Stomach smooth muscle (tissue), 2 donors: ENCODE results near the gene KLHL29.

Source experiments
- H3K27ac ChIP-seq: one replicate; pipeline ENCODE4 v1.7.0; 2013; ENCODE audit warnings: mild to moderate bottlenecking, low read length, inconsistent platforms
- H3K27me3 ChIP-seq, 2 donors: one replicate each; pipeline ENCODE4 v1.7.0; 2013; ENCODE audit warnings: low read length in 2 of 2; ENCODE audit not compliant: insufficient read depth in 2 of 2, control insufficient read depth in 1 of 2
- H3K36me3 ChIP-seq, 2 donors: one replicate each; pipeline ENCODE4 v1.7.0; 2013; ENCODE audit warnings: low read length in 2 of 2; ENCODE audit not compliant: control insufficient read depth in 2 of 2, insufficient read depth in 2 of 2
- H3K4me1 ChIP-seq: one replicate; pipeline ENCODE4 v1.7.0; 2013; ENCODE audit warnings: low read length; ENCODE audit not compliant: control insufficient read depth, insufficient read depth
- H3K4me3 ChIP-seq, 2 donors: one replicate each; pipeline ENCODE4 v1.7.0; 2013; ENCODE audit warnings: low read length in 2 of 2
- H3K9ac ChIP-seq, 2 donors: one replicate each; pipeline ENCODE4 v1.7.0; 2013; ENCODE audit warnings: low read length in 2 of 2, mild to moderate bottlenecking in 1 of 2
- H3K9me3 ChIP-seq, 2 donors: one replicate each; pipeline ENCODE4 v1.7.0; 2013; ENCODE audit warnings: low read length in 2 of 2; ENCODE audit not compliant: control insufficient read depth in 2 of 2
- donor health status: healthy.
- donor health status: Pancreatic carcinoma.

KLHL29 gene

DNA sequence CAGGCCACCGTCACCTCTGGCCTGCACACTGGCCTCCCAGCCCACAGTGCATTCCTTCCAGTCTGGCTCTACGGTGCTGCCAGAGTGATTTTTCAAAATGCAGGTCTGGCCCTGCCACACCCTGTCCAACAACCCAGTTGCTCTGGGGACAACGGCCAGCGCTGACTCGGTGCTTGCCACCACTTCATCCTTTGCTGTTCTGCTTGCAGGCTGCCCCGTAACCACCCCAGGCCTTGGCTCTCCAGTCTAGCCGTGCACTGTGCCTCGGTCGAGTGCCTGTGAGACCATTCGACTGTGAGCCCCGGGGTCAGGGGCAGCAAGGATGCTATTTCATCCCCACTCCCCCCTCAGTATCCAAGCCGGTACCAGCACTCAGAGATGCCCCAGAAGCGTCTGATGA lies 262.6 kb downstream of the KLHL29 start:
- Histone ChIP-seq H3K36me3 (peaks cover 14 to 25% of the 10 kb centered on the region in 2 donors), H3K9me3 (no peaks in the 10 kb centered on the region), H3K27me3 (no peaks in the 10 kb centered on the region), H3K4me1 (peaks cover 7% of the 10 kb centered on the region), H3K27ac (no peak overlapping the region), H3K4me3 (no peak overlapping the region), H3K9ac (no peak overlapping the region)

GRCh38 chr2:23649303-23649702 lies 264.3 kb downstream of the KLHL29 start:
- H3K27me3 ChIP-seq: no peaks in the 10 kb centered on the region
- H3K9ac ChIP-seq: no peak overlapping the region
- H3K36me3 ChIP-seq: peaks cover 8 to 20% of the 10 kb centered on the region in 2 donors
- H3K4me3 ChIP-seq: no peak overlapping the region
- H3K4me1 ChIP-seq: peaks cover 7% of the 10 kb centered on the region
- no peaks in the 10 kb centered on the region for H3K9me3 ChIP-seq
- no peak overlapping the region for H3K27ac ChIP-seq

GRCh38 chr2:23649819-23650218 lies 264.8 kb downstream of the KLHL29 start:
- Histone ChIP-seq H3K9me3 (no peaks in the 10 kb centered on the region), H3K4me1 (peaks cover 7% of the 10 kb centered on the region), H3K27me3 (no peaks in the 10 kb centered on the region), H3K27ac (no peak overlapping the region), H3K4me3 (no peak overlapping the region), H3K36me3 (peaks cover 8 to 18% of the 10 kb centered on the region in 2 donors), H3K9ac (no peak overlapping the region)

- Histone ChIP-seq H3K36me3 (peaks cover 8 to 21% of the 10 kb centered on the region in 2 donors), H3K27me3 (no peaks in the 10 kb centered on the region), H3K9me3 (no peaks in the 10 kb centered on the region), H3K4me1 (peaks cover 10% of the 10 kb centered on the region), H3K4me3 (no peak overlapping the region), H3K9ac (no peak overlapping the region), H3K27ac (no peak overlapping the region)
Measured at GRCh38 chr2:23651187-23652080, 266.5 kb downstream of the KLHL29 start.

GRCh38 chr2:23653326-23653725 lies 268.3 kb downstream of the KLHL29 start:
- peaks cover 3 to 15% of the 10 kb centered on the region in 2 donors for H3K36me3 ChIP-seq
- no peaks in the 10 kb centered on the region for H3K9me3 ChIP-seq
- no peak overlapping the region for H3K4me3 ChIP-seq
- no peak overlapping the region for H3K27ac ChIP-seq
- H3K27me3 ChIP-seq: no peaks in the 10 kb centered on the region
- H3K4me1 ChIP-seq: peaks cover 10% of the 10 kb centered on the region
- H3K9ac ChIP-seq: no peak overlapping the region

- peaks cover 1 to 14% of the 10 kb centered on the region in 2 donors for H3K36me3 ChIP-seq
- H3K27me3 ChIP-seq: no peaks in the 10 kb centered on the region
- no peak overlapping the region for H3K27ac ChIP-seq
- no peak overlapping the region for H3K4me3 ChIP-seq
- no peaks in the 10 kb centered on the region for H3K9me3 ChIP-seq
- peaks cover 8% of the 10 kb centered on the region for H3K4me1 ChIP-seq
- H3K9ac ChIP-seq: no peak overlapping the region
Measured at GRCh38 chr2:23654756-23655155, 269.8 kb downstream of the KLHL29 start.

DNA sequence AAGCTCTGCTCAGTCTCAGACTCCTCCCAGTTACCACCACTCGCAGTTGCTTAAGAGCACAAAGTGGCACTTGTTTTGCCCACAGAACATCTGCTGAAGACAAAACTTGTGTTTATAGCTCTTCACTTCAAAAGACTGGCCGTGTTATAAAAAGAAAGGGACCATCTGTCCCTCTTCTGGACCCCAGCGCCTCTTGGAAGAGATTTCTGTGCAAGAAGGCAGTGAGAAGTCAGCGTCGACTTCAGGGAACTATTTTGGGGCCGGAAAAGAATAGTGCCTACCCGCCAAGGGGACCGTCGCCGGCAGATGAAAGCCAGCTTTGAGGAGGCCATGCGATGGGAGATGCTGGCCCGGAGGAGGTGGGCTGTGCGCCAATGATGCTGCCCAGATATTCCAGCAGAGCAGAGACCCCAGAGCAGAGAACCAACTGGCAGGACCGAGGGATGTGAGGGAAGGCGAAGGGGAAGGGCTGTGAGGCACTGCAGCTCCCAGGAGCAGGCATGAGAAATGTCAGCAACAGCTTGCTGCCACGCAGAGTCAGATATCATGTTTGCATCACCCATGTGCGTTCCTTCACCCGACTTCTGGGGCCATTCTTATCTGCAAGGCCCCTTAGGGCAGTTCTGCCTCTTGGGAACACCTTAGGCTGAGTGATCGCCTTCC lies 271.1 kb downstream of the KLHL29 start:
- Histone ChIP-seq H3K4me3 (no peak overlapping the region), H3K9ac (no peak overlapping the region), H3K27me3 (no peaks in the 10 kb centered on the region), H3K27ac (no peak overlapping the region), H3K9me3 (no peaks in the 10 kb centered on the region), H3K4me1 (peaks cover 6% of the 10 kb centered on the region), H3K36me3 (peaks cover 0 to 11% of the 10 kb centered on the region in 2 donors)

DNA sequence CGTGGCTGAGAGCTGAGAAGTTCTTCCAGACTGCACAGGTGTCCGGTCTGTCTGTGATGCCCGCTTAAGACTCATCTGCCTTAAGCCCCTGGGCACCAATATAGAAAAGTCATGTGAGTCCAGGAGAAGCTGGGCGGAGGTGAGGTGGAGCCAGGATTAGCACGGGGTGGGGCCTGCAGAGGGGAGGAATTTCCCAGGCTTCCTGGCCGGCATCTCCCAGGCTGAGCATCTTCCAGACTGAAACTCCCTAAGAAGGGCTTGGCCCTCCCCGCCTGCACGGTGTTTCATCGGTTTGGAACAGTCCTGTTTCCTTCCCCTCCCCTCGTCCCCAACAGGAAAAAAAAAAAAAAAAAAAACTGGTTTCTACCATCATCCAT lies 271.6 kb downstream of the KLHL29 start:
- Histone ChIP-seq H3K4me1 (peaks cover 3% of the 10 kb centered on the region), H3K9ac (no peak overlapping the region), H3K4me3 (no peak overlapping the region), H3K27me3 (no peaks in the 10 kb centered on the region), H3K36me3 (peaks cover 0 to 8% of the 10 kb centered on the region in 2 donors), H3K9me3 (no peaks in the 10 kb centered on the region), H3K27ac (no peak overlapping the region)

DNA sequence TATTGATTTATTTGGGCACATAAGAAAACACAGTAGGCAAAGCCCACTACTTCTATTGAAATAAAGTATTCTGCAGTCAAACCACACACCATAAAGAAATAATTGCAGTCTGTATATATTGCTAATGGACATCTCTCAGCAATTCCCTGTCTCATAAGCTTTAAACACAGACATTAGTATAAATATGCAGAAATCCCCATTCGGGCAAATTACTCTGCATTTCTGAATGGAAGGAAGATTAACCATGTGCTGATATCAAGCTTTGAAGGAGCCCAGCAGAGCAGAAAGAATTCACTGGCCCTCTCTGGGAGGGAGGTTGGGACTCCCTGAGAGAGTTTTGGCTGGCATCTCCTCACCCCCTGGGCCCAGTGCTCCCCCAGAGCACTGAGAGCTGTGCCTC lies 272.4 kb downstream of the KLHL29 start:
- no peaks in the 10 kb centered on the region for H3K9me3 ChIP-seq
- no peak overlapping the region for H3K9ac ChIP-seq
- H3K4me1 ChIP-seq: peaks cover 3% of the 10 kb centered on the region
- peaks cover 0 to 7% of the 10 kb centered on the region in 2 donors for H3K36me3 ChIP-seq
- H3K27me3 ChIP-seq: no peaks in the 10 kb centered on the region
- H3K27ac ChIP-seq: no peak overlapping the region
- no peak overlapping the region for H3K4me3 ChIP-seq

GRCh38 chr2:23657934-23658333 lies 273.0 kb downstream of the KLHL29 start:
- Histone ChIP-seq H3K4me1 (peaks cover 3% of the 10 kb centered on the region), H3K27me3 (no peaks in the 10 kb centered on the region), H3K27ac (no peak overlapping the region), H3K9ac (no peak overlapping the region), H3K4me3 (no peak overlapping the region), H3K36me3 (peaks cover 0 to 5% of the 10 kb centered on the region in 2 donors), H3K9me3 (no peaks in the 10 kb centered on the region)
